PC-3 (cell line): Measurements from ENCODE around the gene RABGGTA. TPM values are rescaled to one million over a fixed set of nuclear protein-coding genes. Genes with fewer than 3 reads are reported as not detected.

Experiments used
- ATAC-seq: fragments of 200-7000 bp; cut with Tn5 transposase; 2 replicates; pipeline ENCODE4 v1.9.1; 2020; ENCODE audit warnings: mild to moderate bottlenecking, moderate library complexity
- BruUV-seq: library from RNA; stranded (reverse); fragments of 400-500 nt; replicated peaks from 2 replicates; lab custom pipeline; 2021; lab: Mats Ljungman, UMichigan
- CTCF ChIA-PET: fragments of 300-600 bp; sonication (Branson Sonifier 250); formaldehyde crosslinking; loops from one replicate; lab custom pipeline; 2022; ENCODE audit warnings: antibody characterized with exemption; lab: Charles Lee
- POLR2A ChIA-PET: fragments of 300-600 bp; sonication (Branson Sonifier 250); formaldehyde crosslinking; loops from one replicate; lab custom pipeline; 2022; ENCODE audit warnings: antibody characterized with exemption; ENCODE audit not compliant: unreplicated experiment; lab: Charles Lee
- DNase-seq: peaks from one replicate; pipeline ENCODE4 v3.0.0-alpha.2; 2015
- H2AFZ ChIP-seq: fragments of 300-600 bp; sonication (generic); 2 replicates; pipeline ENCODE4 v1.6.0; 2016; ENCODE audit warnings: antibody characterized with exemption, low read length
- H3F3A ChIP-seq: fragments of 300-600 bp; sonication (generic); one replicate; pipeline ENCODE4 v1.6.0; 2017; ENCODE audit warnings: antibody characterized with exemption, low read length, control low read depth, mild to moderate bottlenecking; ENCODE audit not compliant: unreplicated experiment
- H3K27ac ChIP-seq: fragments of 300-600 bp; sonication (generic); 2 replicates; pipeline ENCODE4 v1.5.1; 2016; ENCODE audit warnings: mild to moderate bottlenecking, low read length
- H3K27me3 ChIP-seq: fragments of 300-600 bp; sonication (generic); 2 replicates; pipeline ENCODE4 v1.6.1; 2016; ENCODE audit warnings: low read length, mixed read lengths
- H3K36me3 ChIP-seq: fragments of 300-600 bp; sonication (generic); 2 replicates; pipeline ENCODE4 v1.6.1; 2016; ENCODE audit warnings: low read depth, mixed run types, low read length, mixed read lengths
- H3K4me1 ChIP-seq: fragments of 300-600 bp; sonication (generic); 2 replicates; pipeline ENCODE4 v1.5.1; 2016; ENCODE audit warnings: low read length; ENCODE audit not compliant: insufficient read depth
- H3K4me2 ChIP-seq: fragments of 300-600 bp; sonication (generic); 2 replicates; pipeline ENCODE4 v1.6.0; 2016; ENCODE audit warnings: low read length
- H3K4me3 ChIP-seq: fragments of 300-600 bp; sonication (generic); 2 replicates; pipeline ENCODE4 v1.5.1; 2016; ENCODE audit warnings: mild to moderate bottlenecking, low read length, mixed read lengths
- H3K79me2 ChIP-seq: fragments of 300-600 bp; sonication (generic); 2 replicates; pipeline ENCODE4 v1.6.1; 2017; ENCODE audit warnings: low read length, mixed read lengths
- H3K9ac ChIP-seq: fragments of 300-600 bp; sonication (generic); 2 replicates; pipeline ENCODE4 v1.6.0; 2016; ENCODE audit warnings: mild to moderate bottlenecking, low read length
- H3K9me2 ChIP-seq: fragments of 300-600 bp; sonication (generic); replicated peaks from 2 replicates; pipeline ENCODE4 v1.6.1; 2016; ENCODE audit warnings: mixed run types, low read length, mixed read lengths
- H3K9me3 ChIP-seq: fragments of 300-600 bp; sonication (generic); 2 replicates; pipeline ENCODE4 v1.6.1; 2016; ENCODE audit warnings: low read length, mixed read lengths
- H4K20me1 ChIP-seq: fragments of 300-600 bp; sonication (generic); 2 replicates; pipeline ENCODE4 v1.6.1; 2016; ENCODE audit warnings: low read length, mixed read lengths
- EZH2 ChIP-seq: fragments of 300-600 bp; sonication (generic); IDR thresholded peaks from one replicate; pipeline ENCODE4 v1.6.1; 2017; ENCODE audit warnings: antibody characterized with exemption, mild to moderate bottlenecking, low read length; ENCODE audit not compliant: unreplicated experiment
- EZH2phosphoT487 ChIP-seq: fragments of 300-600 bp; sonication (generic); IDR thresholded peaks from 2 replicates; pipeline ENCODE4 v1.6.1; 2018; ENCODE audit warnings: mild to moderate bottlenecking, antibody characterized with exemption, low read length, borderline replicate concordance
- intact Hi-C: fragments of 100-400 bp; cut with micrococcal nuclease; formaldehyde crosslinking; loops from 2 replicates; pipeline ENCODE4 v1.9.0; 2023
- total RNA-seq: library from RNA; depleted of rRNA; stranded (reverse); fragments of >200 nt; gene quantifications from 2 replicates; pipeline ENCODE4 v1.2.3, GENCODE V29; 2014
- TF ChIP-seq, protein P1 (sequence below): fragments of 300-600 bp; sonication (generic); conservative IDR thresholded peaks from 2 replicates; pipeline ENCODE4 v1.5.1; 2017; ENCODE audit warnings: antibody characterized with exemption, low read depth, mild to moderate bottlenecking, low read length

Gene RABGGTA
- total RNA-seq, 1 experiment from 2014 or later = 39.2 TPM

- no peak overlapping the region for H3K4me2 ChIP-seq
Observed at GRCh38 chr14:24264298-24264697, 7.1 kb downstream of the RABGGTA start.

GRCh38 chr14:24263848-24264247 lies 7.5 kb downstream of the RABGGTA start:
- intact Hi-C loops = no loop called here
- Histone ChIP-seq H3K27me3 (no peaks in the 10 kb centered on the region), H2AFZ (no peak overlapping the region), H3K9me2 (no peaks in the 10 kb centered on the region), H3K9me3 (no peaks in the 10 kb centered on the region), H4K20me1 (no peaks in the 10 kb centered on the region), H3K4me2 (no peak overlapping the region), H3K9ac (no peak overlapping the region), H3K36me3 (no peaks in the 10 kb centered on the region), H3K27ac (no peak overlapping the region), H3K4me3 (no peak overlapping the region), H3K4me1 (peaks cover 8% of the 10 kb centered on the region; the same call in 1 of the 2 replicates), H3K79me2 (no peaks in the 10 kb centered on the region), H3F3A (no peaks in the 10 kb centered on the region)
- POLR2A ChIA-PET = no interaction called here
- DNase-seq = no peak
- CTCF ChIA-PET = no interaction called here
- 0 out of 2 replicates have a peak, but pooled peaks have one; percentile 14 for ATAC-seq
- TF ChIP-seq EZH2 = no peak
- TF ChIP-seq EZH2phosphoT487 = no peak
- TF ChIP-seq, protein P1, sequence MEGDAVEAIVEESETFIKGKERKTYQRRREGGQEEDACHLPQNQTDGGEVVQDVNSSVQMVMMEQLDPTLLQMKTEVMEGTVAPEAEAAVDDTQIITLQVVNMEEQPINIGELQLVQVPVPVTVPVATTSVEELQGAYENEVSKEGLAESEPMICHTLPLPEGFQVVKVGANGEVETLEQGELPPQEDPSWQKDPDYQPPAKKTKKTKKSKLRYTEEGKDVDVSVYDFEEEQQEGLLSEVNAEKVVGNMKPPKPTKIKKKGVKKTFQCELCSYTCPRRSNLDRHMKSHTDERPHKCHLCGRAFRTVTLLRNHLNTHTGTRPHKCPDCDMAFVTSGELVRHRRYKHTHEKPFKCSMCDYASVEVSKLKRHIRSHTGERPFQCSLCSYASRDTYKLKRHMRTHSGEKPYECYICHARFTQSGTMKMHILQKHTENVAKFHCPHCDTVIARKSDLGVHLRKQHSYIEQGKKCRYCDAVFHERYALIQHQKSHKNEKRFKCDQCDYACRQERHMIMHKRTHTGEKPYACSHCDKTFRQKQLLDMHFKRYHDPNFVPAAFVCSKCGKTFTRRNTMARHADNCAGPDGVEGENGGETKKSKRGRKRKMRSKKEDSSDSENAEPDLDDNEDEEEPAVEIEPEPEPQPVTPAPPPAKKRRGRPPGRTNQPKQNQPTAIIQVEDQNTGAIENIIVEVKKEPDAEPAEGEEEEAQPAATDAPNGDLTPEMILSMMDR = no peak
- BruUV-seq = no TSS peak

More at GRCh38 chr14:24264298-24264697, 7.1 kb downstream of the RABGGTA start:
- Histone ChIP-seq H3K9me2 (no peaks in the 10 kb centered on the region), H3F3A (no peaks in the 10 kb centered on the region), H3K27ac (no peak overlapping the region), H3K4me1 (peaks cover 3% of the 10 kb centered on the region; the same call in 1 of the 2 replicates), H3K9me3 (no peaks in the 10 kb centered on the region), H3K79me2 (no peaks in the 10 kb centered on the region), H2AFZ (no peak overlapping the region), H3K27me3 (no peaks in the 10 kb centered on the region), H3K36me3 (no peaks in the 10 kb centered on the region), H3K4me3 (no peak overlapping the region), H4K20me1 (no peaks in the 10 kb centered on the region), H3K9ac (no peak overlapping the region)
- ChIA-PET CTCF (no interaction called here), POLR2A (no interaction called here)
- ATAC-seq (no peak), DNase-seq (no peak)
- no TSS peak for BruUV-seq
- TF ChIP-seq EZH2 (no peak), EZH2phosphoT487 (no peak)
- TF ChIP-seq, protein P1 = no peak
- intact Hi-C loops = no loop called here

GRCh38 chr14:24262821-24263733 lies 8.3 kb downstream of the RABGGTA start, which contains the start of gene TGM1:
TSS of gene TGM1 (minus strand) at chr14:24263177. CDS start at chr14:24262352, 825 bp downstream.
- intact Hi-C loops = no loop called here
- Histone ChIP-seq H3F3A (no peaks in the 10 kb centered on the region), H3K36me3 (no peaks in the 10 kb centered on the region), H3K9ac (no peak within 1 kb of the TSS), H3K4me1 (peaks cover 8% of the 10 kb centered on the region; the same call in 1 of the 2 replicates), H3K27ac (no peak within 1 kb of the TSS), H2AFZ (no peak within 1 kb of the TSS), H3K9me2 (no peaks in the 10 kb centered on the region), H3K9me3 (no peaks in the 10 kb centered on the region), H3K4me3 (no peak within 1 kb of the TSS), H3K79me2 (no peaks in the 10 kb centered on the region), H4K20me1 (no peaks in the 10 kb centered on the region), H3K4me2 (no peak within 1 kb of the TSS), H3K27me3 (no peaks in the 10 kb centered on the region)
- BruUV-seq = no TSS peak
- DNase-seq = no peak
- ATAC-seq = no peak
- POLR2A ChIA-PET = no interaction called here
- no peak for TF ChIP-seq EZH2
- no peak for TF ChIP-seq EZH2phosphoT487
- TF ChIP-seq, protein P1 = no peak
- CTCF ChIA-PET = no interaction called here
